GM12874 (cell line): ENCODE results near the gene NR2C2.

Experiments used
- CTCF ChIP-seq: IDR thresholded peaks from 2 replicates; pipeline ENCODE4 v1.5.1; 2011; ENCODE audit warnings: low read depth, mild to moderate bottlenecking, control low read depth, low read length, moderate library complexity; ENCODE audit not compliant: insufficient read depth

Gene NR2C2

GRCh38 chr3:14947100-14947885 lies at the start of gene NR2C2:
TSS of gene NR2C2 (plus strand) at chr3:14947583. CDS start at chr3:15003915, 56,332 bp downstream.
- TF ChIP-seq CTCF, result no peak

GRCh38 chr3:14898929-14899328 lies 48.5 kb upstream of the NR2C2 start:
- no peak for TF ChIP-seq CTCF

GRCh38 chr3:14899993-14900618 lies 47.3 kb upstream of the NR2C2 start:
- no peak for TF ChIP-seq CTCF

- no peak for TF ChIP-seq CTCF
Measured at GRCh38 chr3:14900881-14901873, 46.2 kb upstream of the NR2C2 start.

GRCh38 chr3:14902719-14903118 lies 44.7 kb upstream of the NR2C2 start:
- TF ChIP-seq CTCF, result no peak

- TF ChIP-seq CTCF, result no peak
Measured at GRCh38 chr3:14905055-14905657, 42.2 kb upstream of the NR2C2 start.
